Astrocyte (in vitro differentiated cells and primary cell): Measurements from ENCODE around the gene PBRM1.

Experiments
- CTCF ChIP-seq: IDR thresholded peaks from 2 replicates; pipeline ENCODE4 v1.5.1; 2011; ENCODE audit warnings: low read depth, mild to moderate bottlenecking, inconsistent platforms, low read length, moderate library complexity; ENCODE audit not compliant: insufficient read depth
- EZH2 ChIP-seq: IDR thresholded peaks from 2 replicates; pipeline ENCODE4 v1.6.1; 2012; ENCODE audit warnings: mild to moderate bottlenecking, low read length, inconsistent platforms; ENCODE audit not compliant: insufficient read depth

- TF ChIP-seq CTCF: no peak
- no peak for TF ChIP-seq EZH2
These were observed 134.6 kb downstream of the PBRM1 start for GRCh38 chr3:52551118-52551517.
